Caco-2 (cell line): Measurements from ENCODE around the gene TWF2. TPM values are rescaled to one million over a fixed set of nuclear protein-coding genes. Genes with fewer than 3 reads are reported as not detected.

Source experiments
- BruUV-seq: library from RNA; stranded (reverse); fragments of 400-500 nt; replicated peaks from 2 replicates; lab custom pipeline; 2021; lab: Mats Ljungman, UMichigan
- CTCF ChIA-PET: fragments of 300-600 bp; sonication (Branson Sonifier 250); formaldehyde crosslinking; loops from one replicate; lab custom pipeline; 2022; ENCODE audit warnings: antibody characterized with exemption; lab: Charles Lee
- POLR2A ChIA-PET: fragments of 300-600 bp; sonication (Branson Sonifier 250); formaldehyde crosslinking; loops from one replicate; lab custom pipeline; 2022; ENCODE audit warnings: antibody characterized with exemption; lab: Charles Lee
- DNase-seq, 2 experiments: peaks; one replicate each; pipeline versions ENCODE4 v3.0.0 to v3.0.0-alpha.2; 2020 to 2022
- H3K27me3 ChIP-seq: replicated peaks from 2 replicates; pipeline ENCODE4 v1.6.0; 2011; ENCODE audit warnings: low read length; ENCODE audit not compliant: control insufficient read depth, insufficient read depth
- H3K36me3 ChIP-seq: 2 replicates; pipeline ENCODE4 v1.5.1; 2011; ENCODE audit warnings: low read length; ENCODE audit not compliant: control insufficient read depth, insufficient read depth
- H3K4me1 ChIP-seq: fragments of 250-450 bp; sonication (Bioruptor Pico); 2 replicates; pipeline ENCODE4 v1.5.1; 2020; ENCODE audit warnings: mild to moderate bottlenecking
- H3K4me3 ChIP-seq: 2 replicates; pipeline ENCODE4 v1.5.1; 2011; ENCODE audit warnings: low read depth, mild to moderate bottlenecking, control low read depth, low read length
- H3K9me3 ChIP-seq: fragments of 250-450 bp; sonication (Bioruptor Pico); 2 replicates; pipeline ENCODE4 v1.5.1; 2020; ENCODE audit warnings: mild to moderate bottlenecking, moderate library complexity
- H3K27ac Mint-ChIP-seq: one replicate; pipeline ENCODE4 v1.8.0; 2022; ENCODE audit warnings: mixed read lengths; ENCODE audit not compliant: unreplicated experiment
- H3K27me3 Mint-ChIP-seq: one replicate; pipeline ENCODE4 v1.8.0; 2022; ENCODE audit warnings: mixed read lengths; ENCODE audit not compliant: insufficient read depth, unreplicated experiment
- H3K36me3 Mint-ChIP-seq: one replicate; pipeline ENCODE4 v1.8.0; 2022; ENCODE audit warnings: mild to moderate bottlenecking, mixed read lengths; ENCODE audit not compliant: insufficient read depth, unreplicated experiment
- H3K4me1 Mint-ChIP-seq: one replicate; pipeline ENCODE4 v1.8.0; 2022; ENCODE audit warnings: low read depth, mixed read lengths; ENCODE audit not compliant: unreplicated experiment
- H3K4me3 Mint-ChIP-seq: one replicate; pipeline ENCODE4 v1.8.0; 2022; ENCODE audit warnings: mild to moderate bottlenecking, moderate library complexity, mixed read lengths; ENCODE audit not compliant: unreplicated experiment
- H3K9me3 Mint-ChIP-seq: one replicate; pipeline ENCODE4 v1.8.0; 2022; ENCODE audit warnings: mixed read lengths; ENCODE audit not compliant: unreplicated experiment
- intact Hi-C: fragments of 100-400 bp; cut with micrococcal nuclease; formaldehyde crosslinking; loops from one replicate; pipeline ENCODE4 v1.10.0; 2022; ENCODE audit not compliant: unreplicated experiment
- total RNA-seq: library from RNA; stranded (reverse); gene quantifications from 2 replicates; pipeline ENCODE4 v1.2.3, GENCODE V29; 2022
- TF ChIP-seq, protein P1 (sequence below), 2 experiments: fragments of 200-600 bp in 1 of 2; IDR thresholded peaks; 1 replicate in 1 of 2; 2 replicates in 1 of 2; pipeline versions ENCODE4 v1.5.1 to v1.8.0; 2011 to 2022; ENCODE audit warnings: antibody characterized with exemption in 1 of 2, control low read depth in 1 of 2, inconsistent platforms in 1 of 2, low read depth in 1 of 2, low read length in 1 of 2, mild to moderate bottlenecking in 1 of 2, moderate library complexity in 1 of 2; ENCODE audit not compliant: insufficient read depth in 1 of 2, severe bottlenecking in 1 of 2, unreplicated experiment in 1 of 2

Gene TWF2
- total RNA-seq, 1 experiment from 2014 or later, result 29.9 TPM

GRCh38 chr3:52265387-52265786 lies 26.4 kb upstream of the TWF2 start:
- Histone ChIP-seq H3K27me3 (no peaks in the 10 kb centered on the region), H3K9me3 (no peaks in the 10 kb centered on the region), H3K4me3 (no peak overlapping the region), H3K36me3 (peaks cover 3% of the 10 kb centered on the region), H3K4me1 (peaks cover 13% of the 10 kb centered on the region; the same call in 1 of the 2 replicates)
- Mint-ChIP-seq H3K9me3 (peaks cover 9% of the 10 kb centered on the region), H3K36me3 (peaks cover 94% of the 10 kb centered on the region), H3K27me3 (no peaks in the 10 kb centered on the region), H3K27ac (peak overlapping the region; percentile 39), H3K4me3 (no peak overlapping the region), H3K4me1 (peaks cover 25% of the 10 kb centered on the region)
- ChIA-PET CTCF (no interaction called here), POLR2A (no interaction called here)
- DNase-seq, result peak; percentile 57 to 68
- BruUV-seq, result no TSS peak
- intact Hi-C loops, result loop anchor here (1.0 kb wide), 1 partner anchor 24 kb away; no protein-coding TSS in a partner anchor
- TF ChIP-seq, protein P1, sequence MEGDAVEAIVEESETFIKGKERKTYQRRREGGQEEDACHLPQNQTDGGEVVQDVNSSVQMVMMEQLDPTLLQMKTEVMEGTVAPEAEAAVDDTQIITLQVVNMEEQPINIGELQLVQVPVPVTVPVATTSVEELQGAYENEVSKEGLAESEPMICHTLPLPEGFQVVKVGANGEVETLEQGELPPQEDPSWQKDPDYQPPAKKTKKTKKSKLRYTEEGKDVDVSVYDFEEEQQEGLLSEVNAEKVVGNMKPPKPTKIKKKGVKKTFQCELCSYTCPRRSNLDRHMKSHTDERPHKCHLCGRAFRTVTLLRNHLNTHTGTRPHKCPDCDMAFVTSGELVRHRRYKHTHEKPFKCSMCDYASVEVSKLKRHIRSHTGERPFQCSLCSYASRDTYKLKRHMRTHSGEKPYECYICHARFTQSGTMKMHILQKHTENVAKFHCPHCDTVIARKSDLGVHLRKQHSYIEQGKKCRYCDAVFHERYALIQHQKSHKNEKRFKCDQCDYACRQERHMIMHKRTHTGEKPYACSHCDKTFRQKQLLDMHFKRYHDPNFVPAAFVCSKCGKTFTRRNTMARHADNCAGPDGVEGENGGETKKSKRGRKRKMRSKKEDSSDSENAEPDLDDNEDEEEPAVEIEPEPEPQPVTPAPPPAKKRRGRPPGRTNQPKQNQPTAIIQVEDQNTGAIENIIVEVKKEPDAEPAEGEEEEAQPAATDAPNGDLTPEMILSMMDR (IDR thresholded peaks at IDR 0.05; ENCODE audit: insufficient read depth in 1 of 2, low read depth in 1 of 2, low read length in 1 of 2, severe bottlenecking in 1 of 2, unreplicated experiment in 1 of 2), result no peak

DNA sequence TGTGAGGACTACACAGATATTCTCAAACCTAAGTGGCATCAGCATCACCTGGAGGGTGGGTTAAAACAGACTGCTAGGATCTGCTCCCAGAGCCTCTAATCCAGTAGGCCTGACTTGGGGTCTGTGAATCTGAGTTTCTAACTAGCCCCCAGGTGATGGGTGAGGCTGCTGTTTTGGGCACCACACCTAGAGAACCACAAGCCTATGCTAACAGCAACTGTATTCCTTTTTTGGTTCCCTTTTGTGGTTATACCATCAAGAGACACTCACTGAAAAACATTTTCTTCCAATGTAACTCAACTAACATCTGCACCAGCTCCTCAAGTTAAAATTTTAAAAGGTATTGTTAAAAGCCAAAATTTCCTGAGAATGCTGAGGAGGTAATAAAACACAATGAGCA lies 23.5 kb upstream of the TWF2 start:
- peaks cover 23% of the 10 kb centered on the region; the same call in 1 of the 2 replicates for H3K4me1 ChIP-seq
- CTCF ChIA-PET, result no interaction called here
- Mint-ChIP-seq H3K27me3 (no peaks in the 10 kb centered on the region), H3K27ac (no peak overlapping the region), H3K4me1 (peaks cover 37% of the 10 kb centered on the region), H3K9me3 (peaks cover 9% of the 10 kb centered on the region), H3K4me3 (no peak overlapping the region), H3K36me3 (peaks cover 94% of the 10 kb centered on the region)
- peaks cover 2% of the 10 kb centered on the region for H3K36me3 ChIP-seq
- H3K27me3 ChIP-seq, result no peaks in the 10 kb centered on the region
- POLR2A ChIA-PET, result interaction anchor here (0.6 kb wide), 1 partner anchor 147 kb away, joined by 3 read pairs; no protein-coding TSS in a partner anchor
- TF ChIP-seq, protein P1 (IDR thresholded peaks at IDR 0.05; ENCODE audit: insufficient read depth in 1 of 2, low read depth in 1 of 2, low read length in 1 of 2, severe bottlenecking in 1 of 2, unreplicated experiment in 1 of 2), result no peak
- BruUV-seq, result no TSS peak
- no peak for DNase-seq
- no peaks in the 10 kb centered on the region for H3K9me3 ChIP-seq
- intact Hi-C loops, result no loop called here
- no peak overlapping the region for H3K4me3 ChIP-seq

GRCh38 chr3:52259448-52259847 lies 20.5 kb upstream of the TWF2 start:
- TF ChIP-seq, protein P1 (IDR thresholded peaks at IDR 0.05; ENCODE audit: insufficient read depth in 1 of 2, low read depth in 1 of 2, low read length in 1 of 2, severe bottlenecking in 1 of 2, unreplicated experiment in 1 of 2), result no peak

More at GRCh38 chr3:52259448-52259847, 20.5 kb upstream of the TWF2 start:
- Mint-ChIP-seq H3K27me3 (no peaks in the 10 kb centered on the region), H3K4me3 (no peak overlapping the region), H3K27ac (no peak overlapping the region), H3K4me1 (peaks cover 32% of the 10 kb centered on the region), H3K9me3 (peaks cover 9% of the 10 kb centered on the region), H3K36me3 (peaks cover 97% of the 10 kb centered on the region)
- intact Hi-C loops, result no loop called here
- Histone ChIP-seq H3K27me3 (no peaks in the 10 kb centered on the region), H3K36me3 (peaks cover 10% of the 10 kb centered on the region), H3K4me3 (no peak overlapping the region), H3K4me1 (peaks cover 10% of the 10 kb centered on the region; the same call in 1 of the 2 replicates), H3K9me3 (no peaks in the 10 kb centered on the region)
- BruUV-seq, result no TSS peak
- ChIA-PET CTCF (no interaction called here), POLR2A (no interaction called here)
- no peak for DNase-seq
